ENCODE measurements around the gene EDN2. TPM values are rescaled to one million over a fixed set of nuclear protein-coding genes. Genes with fewer than 3 reads are reported as not detected.

Gene EDN2
- total RNA-seq, 1 donor from 2014 or later: 0.47 TPM

DNA sequence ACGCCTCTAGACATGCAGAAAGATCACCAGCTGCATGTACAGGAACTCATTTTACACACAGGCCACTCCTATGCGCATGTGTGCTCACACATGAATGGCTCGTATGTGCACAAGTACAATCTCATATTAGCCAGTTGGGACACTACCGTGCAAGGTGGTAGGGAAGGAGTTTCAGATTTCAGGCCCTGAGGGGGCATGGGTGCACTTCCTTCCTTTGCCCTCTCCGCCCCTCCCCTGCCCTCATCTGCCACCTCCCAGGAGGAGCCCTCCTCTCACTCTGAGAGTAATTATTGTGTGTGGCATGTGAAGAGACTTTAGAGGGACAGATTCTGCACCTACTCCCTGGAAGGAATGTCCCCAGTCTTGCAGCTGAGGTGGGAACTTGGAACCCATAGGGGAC, 14.8 kb downstream of the EDN2 start:
- no peaks in the 10 kb centered on the region for H3K27me3 ChIP-seq (ENCODE audit: low read depth)
- no peak overlapping the region for H3K4me3 ChIP-seq
- TF ChIP-seq, protein P1, sequence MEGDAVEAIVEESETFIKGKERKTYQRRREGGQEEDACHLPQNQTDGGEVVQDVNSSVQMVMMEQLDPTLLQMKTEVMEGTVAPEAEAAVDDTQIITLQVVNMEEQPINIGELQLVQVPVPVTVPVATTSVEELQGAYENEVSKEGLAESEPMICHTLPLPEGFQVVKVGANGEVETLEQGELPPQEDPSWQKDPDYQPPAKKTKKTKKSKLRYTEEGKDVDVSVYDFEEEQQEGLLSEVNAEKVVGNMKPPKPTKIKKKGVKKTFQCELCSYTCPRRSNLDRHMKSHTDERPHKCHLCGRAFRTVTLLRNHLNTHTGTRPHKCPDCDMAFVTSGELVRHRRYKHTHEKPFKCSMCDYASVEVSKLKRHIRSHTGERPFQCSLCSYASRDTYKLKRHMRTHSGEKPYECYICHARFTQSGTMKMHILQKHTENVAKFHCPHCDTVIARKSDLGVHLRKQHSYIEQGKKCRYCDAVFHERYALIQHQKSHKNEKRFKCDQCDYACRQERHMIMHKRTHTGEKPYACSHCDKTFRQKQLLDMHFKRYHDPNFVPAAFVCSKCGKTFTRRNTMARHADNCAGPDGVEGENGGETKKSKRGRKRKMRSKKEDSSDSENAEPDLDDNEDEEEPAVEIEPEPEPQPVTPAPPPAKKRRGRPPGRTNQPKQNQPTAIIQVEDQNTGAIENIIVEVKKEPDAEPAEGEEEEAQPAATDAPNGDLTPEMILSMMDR (IDR thresholded peaks at IDR 0.05; ENCODE audit: borderline replicate concordance): no peak
- peaks cover 9% of the 10 kb centered on the region for H3K4me1 ChIP-seq
- H3K36me3 ChIP-seq: no peaks in the 10 kb centered on the region
- no peak for DNase-seq
- no peak overlapping the region for H3K27ac ChIP-seq (replicated peaks)
- intact Hi-C loops (cut with micrococcal nuclease): no loop called here
- H3K9me3 ChIP-seq (replicated peaks): no peaks in the 10 kb centered on the region

DNA sequence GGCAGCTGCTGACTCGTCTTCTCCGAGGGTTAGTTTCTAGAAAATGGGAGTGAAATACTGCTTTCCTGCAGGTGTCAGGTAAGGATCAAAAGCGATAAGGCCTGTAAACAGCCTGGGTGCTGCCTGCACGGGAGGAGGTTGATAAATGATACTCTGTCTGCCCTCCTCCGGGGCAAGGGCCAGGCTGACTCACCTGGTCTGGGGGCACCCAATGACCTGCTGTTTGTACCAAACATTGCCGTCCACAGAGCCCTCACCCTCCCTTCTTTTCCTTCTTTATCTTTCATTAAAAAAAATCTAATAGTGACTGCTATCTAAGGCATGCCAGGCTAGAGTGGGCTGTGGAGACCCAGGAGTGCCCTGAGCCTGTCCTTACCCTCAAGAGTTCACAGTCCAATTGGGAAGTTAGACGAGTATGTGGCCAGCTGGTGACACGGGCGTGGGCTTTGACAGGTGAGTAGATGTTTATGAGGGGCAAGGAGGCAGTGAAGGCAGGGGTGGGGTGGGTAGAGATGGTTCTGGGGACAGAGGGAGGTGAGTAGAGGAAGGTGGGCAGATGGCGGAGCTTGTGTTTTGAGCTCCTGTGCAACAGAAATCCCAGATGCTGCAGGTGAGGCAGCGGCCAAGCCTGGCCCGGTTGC, 16.2 kb downstream of the EDN2 start:
- Histone ChIP-seq H3K36me3 (no peaks in the 10 kb centered on the region), H3K4me3 (no peak overlapping the region), H3K27ac (replicated peaks) (no peak overlapping the region), H3K27me3 (ENCODE audit: low read depth) (no peaks in the 10 kb centered on the region), H3K4me1 (no peaks in the 10 kb centered on the region), H3K9me3 (replicated peaks) (no peaks in the 10 kb centered on the region)
- intact Hi-C loops (cut with micrococcal nuclease): no loop called here
- DNase-seq: no peak
- TF ChIP-seq, protein P1 (IDR thresholded peaks at IDR 0.05; ENCODE audit: borderline replicate concordance): no peak

DNA sequence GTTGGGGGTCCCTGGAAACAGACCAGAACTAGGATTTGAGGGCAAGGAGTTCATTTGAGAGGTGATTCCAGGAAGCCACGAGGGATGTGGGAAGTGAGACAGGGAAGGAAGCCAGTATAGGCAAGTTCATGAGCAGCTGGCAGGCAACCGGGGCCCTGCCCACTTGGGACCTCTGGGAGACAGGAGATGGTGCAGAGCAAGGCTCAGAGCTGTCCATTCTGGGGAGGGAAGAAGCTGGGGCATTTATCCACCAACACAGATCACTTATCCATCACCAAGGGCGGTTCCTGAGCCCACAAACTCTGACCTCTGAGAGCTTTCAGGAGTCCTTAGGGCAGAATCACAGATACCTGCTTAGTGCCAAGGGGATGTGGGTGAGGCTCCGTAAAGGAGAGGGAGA, 16.8 kb downstream of the EDN2 start:
- intact Hi-C loops (cut with micrococcal nuclease): no loop called here
- H3K27ac ChIP-seq (replicated peaks): no peak overlapping the region
- TF ChIP-seq, protein P1 (IDR thresholded peaks at IDR 0.05; ENCODE audit: borderline replicate concordance): no peak
- H3K4me3 ChIP-seq: no peak overlapping the region
- no peaks in the 10 kb centered on the region for H3K27me3 ChIP-seq (ENCODE audit: low read depth)
- no peaks in the 10 kb centered on the region for H3K4me1 ChIP-seq
- no peaks in the 10 kb centered on the region for H3K9me3 ChIP-seq (replicated peaks)
- DNase-seq: no peak
- H3K36me3 ChIP-seq: no peaks in the 10 kb centered on the region

DNA sequence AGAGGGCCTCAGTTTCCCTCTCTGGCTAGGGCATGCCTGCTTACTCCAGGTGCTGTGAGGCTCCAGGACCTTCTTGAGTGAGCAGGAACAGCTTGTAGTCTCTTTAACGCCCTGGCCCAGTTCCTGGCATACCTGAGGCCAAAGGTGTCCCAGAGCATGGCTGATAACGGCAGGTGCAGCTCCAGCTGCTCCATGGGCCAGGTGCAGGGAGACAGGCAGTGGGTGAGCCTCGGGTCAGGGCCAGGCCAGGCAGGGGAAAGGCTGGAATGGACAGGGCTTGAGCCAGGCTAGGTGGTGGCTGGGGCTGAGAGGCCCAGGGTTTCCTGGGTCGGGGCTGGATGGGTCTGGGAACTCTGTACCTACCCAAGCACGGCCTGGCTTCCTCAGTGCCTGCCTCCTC, 18.3 kb downstream of the EDN2 start:
- TF ChIP-seq, protein P1 (IDR thresholded peaks at IDR 0.05; ENCODE audit: borderline replicate concordance): no peak
- H3K4me1 ChIP-seq: peaks cover 7% of the 10 kb centered on the region
- H3K27ac ChIP-seq (replicated peaks): no peak overlapping the region
- DNase-seq: no peak
- H3K4me3 ChIP-seq: no peak overlapping the region
- intact Hi-C loops (cut with micrococcal nuclease): no loop called here
- H3K36me3 ChIP-seq: no peaks in the 10 kb centered on the region
- H3K27me3 ChIP-seq (ENCODE audit: low read depth): no peaks in the 10 kb centered on the region
- H3K9me3 ChIP-seq (replicated peaks): no peaks in the 10 kb centered on the region

DNA sequence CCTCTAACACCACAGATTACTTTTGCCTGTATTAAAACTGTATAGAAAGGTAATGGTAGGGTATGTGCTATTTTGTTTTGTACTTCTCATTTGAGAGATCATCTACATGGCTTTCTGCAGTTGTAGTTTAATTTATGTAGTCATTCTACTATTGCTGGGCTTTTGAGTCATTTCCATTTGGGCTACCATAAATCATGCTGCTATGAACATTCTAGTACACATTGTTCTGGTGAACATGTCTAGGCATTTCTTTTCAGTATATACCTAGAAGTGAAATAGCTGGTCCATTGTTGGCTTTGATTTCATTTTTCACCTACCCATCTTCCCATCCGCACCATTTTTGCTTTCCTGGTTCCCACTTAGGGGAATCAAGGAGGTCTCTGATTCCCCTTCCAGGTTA, 18.7 kb downstream of the EDN2 start:
- H3K27ac ChIP-seq (replicated peaks): no peak overlapping the region
- no peaks in the 10 kb centered on the region for H3K27me3 ChIP-seq (ENCODE audit: low read depth)
- no peak for DNase-seq
- no peak overlapping the region for H3K4me3 ChIP-seq
- H3K36me3 ChIP-seq: no peaks in the 10 kb centered on the region
- intact Hi-C loops (cut with micrococcal nuclease): no loop called here
- TF ChIP-seq, protein P1 (IDR thresholded peaks at IDR 0.05; ENCODE audit: borderline replicate concordance): no peak
- H3K9me3 ChIP-seq (replicated peaks): no peaks in the 10 kb centered on the region
- H3K4me1 ChIP-seq: peaks cover 7% of the 10 kb centered on the region
